SU-DHL-6 (cell line): Measurements from ENCODE around the gene ATIC.

ENCODE experiments used
- H2AFZ ChIP-seq: fragments of 200-600 bp; sonication (generic); 2 replicates; pipeline ENCODE4 v1.6.1; 2014; ENCODE audit warnings: low read depth, mild to moderate bottlenecking, moderate library complexity, mixed read lengths, antibody characterized with exemption, low read length; ENCODE audit not compliant: severe bottlenecking
- H3F3A ChIP-seq: fragments of 200-600 bp; shearing (Covaris generic); 2 replicates; pipeline ENCODE4 v1.6.0; 2016; ENCODE audit warnings: antibody characterized with exemption, mild to moderate bottlenecking; ENCODE audit not compliant: insufficient read depth
- H3K27ac ChIP-seq: fragments of 200-600 bp; sonication (generic); 2 replicates; pipeline ENCODE4 v1.5.1; 2016; ENCODE audit warnings: low read depth, mild to moderate bottlenecking, low read length, moderate library complexity, mixed read lengths
- H3K27me3 ChIP-seq: fragments of 200-600 bp; sonication (generic), shearing (Covaris generic); 2 replicates; pipeline ENCODE4 v1.6.0; 2014; ENCODE audit warnings: mild to moderate bottlenecking, low read length
- H3K36me3 ChIP-seq: fragments of 200-600 bp; sonication (generic); 2 replicates; pipeline ENCODE4 v1.6.1; 2014; ENCODE audit warnings: mild to moderate bottlenecking, low read length, mixed read lengths
- H3K4me2 ChIP-seq: fragments of 300-600, 200-600 bp; shearing (Covaris generic), sonication (generic); 2 replicates; pipeline ENCODE4 v1.6.0; 2014; ENCODE audit warnings: low read length, low read depth, mild to moderate bottlenecking; ENCODE audit not compliant: poor library complexity, severe bottlenecking
- H3K4me3 ChIP-seq: fragments of 200-600 bp; sonication (generic); 2 replicates; pipeline ENCODE4 v1.5.1; 2014; ENCODE audit warnings: antibody characterized with exemption, low read length, mild to moderate bottlenecking, mixed read lengths; ENCODE audit not compliant: insufficient read depth, poor library complexity, severe bottlenecking
- H3K79me2 ChIP-seq: fragments of 200-600 bp; sonication (generic); 2 replicates; pipeline ENCODE4 v1.6.1; 2014; ENCODE audit warnings: mild to moderate bottlenecking, low read length, moderate library complexity; ENCODE audit not compliant: insufficient read depth
- H3K9ac ChIP-seq: fragments of 200-600 bp; sonication (generic); 2 replicates; pipeline ENCODE4 v1.7.0; 2014; ENCODE audit warnings: mild to moderate bottlenecking, low read length
- H3K9me2 ChIP-seq: fragments of 200-600 bp; sonication (generic); replicated peaks from 2 replicates; pipeline ENCODE4 v1.6.1; 2014; ENCODE audit warnings: low read length; ENCODE audit not compliant: insufficient read depth
- H3K9me3 ChIP-seq: fragments of 200-600 bp; sonication (generic); 2 replicates; pipeline ENCODE4 v1.6.1; 2014; ENCODE audit warnings: low read length, mixed read lengths; ENCODE audit not compliant: insufficient read depth
- H4K20me1 ChIP-seq: fragments of 200-600 bp; sonication (generic); 2 replicates; pipeline ENCODE4 v1.6.1; 2014; ENCODE audit warnings: low read depth, mild to moderate bottlenecking, antibody characterized with exemption, low read length, moderate library complexity, mixed read lengths
- EZH2phosphoT487 ChIP-seq: fragments of 200-600 bp; sonication (generic), shearing (Covaris generic); conservative IDR thresholded peaks from 2 replicates; pipeline ENCODE4 v1.6.1; 2018; ENCODE audit warnings: mild to moderate bottlenecking, antibody characterized with exemption, low read length, moderate library complexity, mixed read lengths
- TF ChIP-seq, protein P1 (sequence below): fragments of 200-600 bp; sonication (generic); IDR thresholded peaks from one replicate; pipeline ENCODE4 v1.5.1; 2017; ENCODE audit warnings: antibody characterized with exemption, mild to moderate bottlenecking, low read length, moderate library complexity; ENCODE audit not compliant: insufficient read depth, poor library complexity, severe bottlenecking

Gene ATIC

DNA sequence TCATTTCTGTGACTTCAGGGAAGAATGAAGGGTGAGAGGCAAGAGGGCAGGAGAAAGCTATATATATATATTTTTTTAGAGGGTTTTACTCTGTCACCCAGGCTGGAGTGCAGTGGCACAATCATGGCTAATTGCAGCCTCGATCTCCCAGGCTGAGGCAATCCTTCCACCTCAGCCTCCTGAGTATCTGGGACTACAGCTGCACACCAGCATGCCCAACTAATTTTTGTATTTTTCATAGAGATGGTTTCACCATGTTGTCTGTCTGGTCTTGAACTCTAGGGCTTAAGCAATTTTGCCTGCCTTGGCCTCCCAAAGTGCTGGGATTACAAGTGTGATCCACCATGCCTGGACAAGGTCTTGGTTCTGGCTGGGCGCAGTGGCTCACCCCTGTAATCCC lies 3.4 kb downstream of the ATIC start:
- Histone ChIP-seq H3K27me3 (no peaks in the 10 kb centered on the region), H3K27ac (no peak overlapping the region), H4K20me1 (no peaks in the 10 kb centered on the region), H3K9me2 (no peaks in the 10 kb centered on the region), H3K36me3 (peaks cover 40% of the 10 kb centered on the region), H2AFZ (no peak overlapping the region), H3F3A (peaks cover 3% of the 10 kb centered on the region; the same call in 1 of the 2 replicates), H3K4me3 (no peak overlapping the region), H3K79me2 (peaks cover 78% of the 10 kb centered on the region), H3K9ac (no peak overlapping the region), H3K9me3 (no peaks in the 10 kb centered on the region), H3K4me2 (no peak overlapping the region)
- TF ChIP-seq EZH2phosphoT487, result no peak
- TF ChIP-seq, protein P1, sequence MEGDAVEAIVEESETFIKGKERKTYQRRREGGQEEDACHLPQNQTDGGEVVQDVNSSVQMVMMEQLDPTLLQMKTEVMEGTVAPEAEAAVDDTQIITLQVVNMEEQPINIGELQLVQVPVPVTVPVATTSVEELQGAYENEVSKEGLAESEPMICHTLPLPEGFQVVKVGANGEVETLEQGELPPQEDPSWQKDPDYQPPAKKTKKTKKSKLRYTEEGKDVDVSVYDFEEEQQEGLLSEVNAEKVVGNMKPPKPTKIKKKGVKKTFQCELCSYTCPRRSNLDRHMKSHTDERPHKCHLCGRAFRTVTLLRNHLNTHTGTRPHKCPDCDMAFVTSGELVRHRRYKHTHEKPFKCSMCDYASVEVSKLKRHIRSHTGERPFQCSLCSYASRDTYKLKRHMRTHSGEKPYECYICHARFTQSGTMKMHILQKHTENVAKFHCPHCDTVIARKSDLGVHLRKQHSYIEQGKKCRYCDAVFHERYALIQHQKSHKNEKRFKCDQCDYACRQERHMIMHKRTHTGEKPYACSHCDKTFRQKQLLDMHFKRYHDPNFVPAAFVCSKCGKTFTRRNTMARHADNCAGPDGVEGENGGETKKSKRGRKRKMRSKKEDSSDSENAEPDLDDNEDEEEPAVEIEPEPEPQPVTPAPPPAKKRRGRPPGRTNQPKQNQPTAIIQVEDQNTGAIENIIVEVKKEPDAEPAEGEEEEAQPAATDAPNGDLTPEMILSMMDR, result no peak

DNA sequence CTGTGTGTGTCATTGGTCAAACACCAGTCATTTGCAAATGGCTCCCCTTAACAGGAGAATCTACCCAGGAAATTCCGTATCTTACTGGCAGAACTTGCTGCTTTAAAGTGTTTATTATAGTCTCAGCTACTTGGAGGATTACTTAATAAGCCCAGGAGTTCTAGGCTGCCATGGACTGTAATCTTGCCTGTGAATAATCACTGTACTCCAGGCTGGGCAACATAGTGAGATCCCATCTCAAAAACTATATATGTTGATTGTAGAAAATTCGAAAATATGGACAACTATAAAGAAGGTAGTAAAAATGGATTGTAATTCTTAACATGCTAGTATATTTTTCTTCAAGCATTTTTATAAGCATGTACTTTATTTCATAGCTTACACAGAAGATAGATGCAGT lies 4.5 kb downstream of the ATIC start:
- H2AFZ ChIP-seq, result no peak overlapping the region
- H3K27ac ChIP-seq, result no peak overlapping the region
- H3K27me3 ChIP-seq, result no peaks in the 10 kb centered on the region
- H3K79me2 ChIP-seq, result peaks cover 87% of the 10 kb centered on the region
- no peak for TF ChIP-seq EZH2phosphoT487
- TF ChIP-seq, protein P1, result no peak
- no peak overlapping the region for H3K4me2 ChIP-seq
- H3K4me3 ChIP-seq, result no peak overlapping the region
- H4K20me1 ChIP-seq, result no peaks in the 10 kb centered on the region; the same call in 1 of the 2 replicates
- no peaks in the 10 kb centered on the region for H3K9me2 ChIP-seq
- no peak overlapping the region for H3K9ac ChIP-seq
- H3K9me3 ChIP-seq, result no peaks in the 10 kb centered on the region
- H3K36me3 ChIP-seq, result peaks cover 45% of the 10 kb centered on the region
- peaks cover 3% of the 10 kb centered on the region; the same call in 1 of the 2 replicates for H3F3A ChIP-seq

DNA sequence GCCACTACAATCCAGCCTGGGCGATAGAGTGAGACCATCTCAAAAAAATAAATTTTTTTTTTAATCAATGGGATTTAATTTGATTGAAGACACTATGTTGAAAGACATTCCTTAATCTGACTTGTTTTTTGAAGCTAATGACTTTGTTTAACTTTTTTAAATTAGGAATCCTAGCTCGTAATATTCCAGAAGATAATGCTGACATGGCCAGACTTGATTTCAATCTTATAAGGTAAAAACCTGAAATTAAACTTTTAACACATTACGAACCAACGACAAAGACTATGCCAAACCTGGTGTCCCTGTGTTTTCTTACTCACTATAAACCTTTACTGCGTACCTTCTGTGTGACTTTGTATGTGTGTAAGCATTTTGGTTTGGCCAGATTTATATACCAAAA lies 7.6 kb downstream of the ATIC start:
- Histone ChIP-seq H3K9me3 (no peaks in the 10 kb centered on the region), H3K9ac (no peak overlapping the region), H3K36me3 (peaks cover 39% of the 10 kb centered on the region), H3K9me2 (no peaks in the 10 kb centered on the region), H3K79me2 (peaks cover 90% of the 10 kb centered on the region), H4K20me1 (peaks cover 10% of the 10 kb centered on the region), H2AFZ (no peak overlapping the region), H3K4me3 (no peak overlapping the region), H3K4me2 (no peak overlapping the region), H3K27ac (no peak overlapping the region), H3K27me3 (no peaks in the 10 kb centered on the region), H3F3A (peaks cover 3% of the 10 kb centered on the region; the same call in 1 of the 2 replicates)
- TF ChIP-seq, protein P1, result no peak
- TF ChIP-seq EZH2phosphoT487, result no peak
